Measurements from ENCODE around the gene MOB4. TPM values are rescaled to one million over a fixed set of nuclear protein-coding genes. Genes with fewer than 3 reads are reported as not detected.

The MOB4 gene
- total RNA-seq, 6 donors from 2014 or later: 6.7 to 34.2 (median 17.9) TPM

DNA sequence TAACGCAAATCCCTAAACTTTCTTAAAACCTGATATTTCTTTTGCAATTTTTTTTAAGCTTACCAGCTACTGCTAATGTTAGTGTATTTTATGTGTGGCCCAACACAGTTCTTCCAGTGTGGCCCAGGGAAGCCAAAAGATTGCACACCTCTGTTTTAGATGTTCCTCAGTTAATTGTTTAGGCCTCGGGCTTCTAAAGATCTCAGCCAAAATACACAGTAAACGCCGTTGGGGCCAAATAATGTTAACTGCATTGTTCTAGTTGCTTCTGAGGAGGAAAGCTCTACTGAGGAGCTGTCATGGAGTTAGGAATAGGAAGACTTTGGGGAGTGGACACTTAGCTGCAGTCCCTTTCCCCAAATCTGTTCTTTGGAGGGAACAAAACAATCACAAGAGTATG, 13.7 kb upstream of the MOB4 start:
- H3K9me3 ChIP-seq: no peaks in the 10 kb centered on the region
- TF ChIP-seq POLR2AphosphoS5 (IDR thresholded peaks at IDR 0.05) (no peak), CTCF (IDR thresholded peaks at IDR 0.05) (no peak), EP300 (IDR thresholded peaks at IDR 0.05) (no peak), POLR2A (IDR thresholded peaks at IDR 0.05) (no peak)
- no peaks in the 10 kb centered on the region for H3K27me3 ChIP-seq
- DNase-seq (no peak), ATAC-seq (ENCODE audit: low FRiP score in 2 of 2) (no peak)
- peaks cover 32 to 40% (median 36%) of the 10 kb centered on the region in 4 donors for H3K4me1 ChIP-seq
- 44 to 50% methylated on average over 4 of the region's 4 CpGs for WGBS, 2 donors
- H3K27ac ChIP-seq: peak overlapping the region in 1 of 4 donors; percentile 97
- H3K36me3 ChIP-seq: peaks cover 0 to 30% (median 10%) of the 10 kb centered on the region in 4 donors
- H3K4me3 ChIP-seq: peak overlapping the region in 1 of 4 donors; percentile 80

GRCh38 chr2:197502685-197503084, 13.2 kb upstream of the MOB4 start:
- Histone ChIP-seq H3K27me3 (no peaks in the 10 kb centered on the region), H3K4me1 (peaks cover 31 to 36% (median 32%) of the 10 kb centered on the region in 4 donors), H3K9me3 (no peaks in the 10 kb centered on the region), H3K27ac (peak overlapping the region in 1 of 4 donors; percentile 97), H3K36me3 (peaks cover 0 to 25% (median 10%) of the 10 kb centered on the region in 4 donors), H3K4me3 (no peak overlapping the region)
- DNase-seq: no peak
- WGBS, 2 donors: 81% methylated on average over 4 of the region's 4 CpGs
- no peak for ATAC-seq (ENCODE audit: low FRiP score in 2 of 2)
- TF ChIP-seq CTCF (IDR thresholded peaks at IDR 0.05): no peak
- no peak for TF ChIP-seq EP300 (IDR thresholded peaks at IDR 0.05)
- no peak for TF ChIP-seq POLR2A (IDR thresholded peaks at IDR 0.05)
- TF ChIP-seq POLR2AphosphoS5 (IDR thresholded peaks at IDR 0.05): no peak

GRCh38 chr2:197504000-197504399, 11.9 kb upstream of the MOB4 start:
- WGBS, 2 donors: 94% methylated on average over 2 of the region's 2 CpGs
- no peak for TF ChIP-seq POLR2AphosphoS5 (IDR thresholded peaks at IDR 0.05)
- ATAC-seq (ENCODE audit: low FRiP score in 2 of 2) (no peak), DNase-seq (no peak)
- H3K4me1 ChIP-seq: peaks cover 18 to 23% (median 22%) of the 10 kb centered on the region in 4 donors
- H3K27me3 ChIP-seq: no peaks in the 10 kb centered on the region
- H3K9me3 ChIP-seq: no peaks in the 10 kb centered on the region
- no peak overlapping the region for H3K4me3 ChIP-seq
- H3K27ac ChIP-seq: no peak overlapping the region
- H3K36me3 ChIP-seq: peaks cover 0 to 24% (median 10%) of the 10 kb centered on the region in 4 donors

DNA sequence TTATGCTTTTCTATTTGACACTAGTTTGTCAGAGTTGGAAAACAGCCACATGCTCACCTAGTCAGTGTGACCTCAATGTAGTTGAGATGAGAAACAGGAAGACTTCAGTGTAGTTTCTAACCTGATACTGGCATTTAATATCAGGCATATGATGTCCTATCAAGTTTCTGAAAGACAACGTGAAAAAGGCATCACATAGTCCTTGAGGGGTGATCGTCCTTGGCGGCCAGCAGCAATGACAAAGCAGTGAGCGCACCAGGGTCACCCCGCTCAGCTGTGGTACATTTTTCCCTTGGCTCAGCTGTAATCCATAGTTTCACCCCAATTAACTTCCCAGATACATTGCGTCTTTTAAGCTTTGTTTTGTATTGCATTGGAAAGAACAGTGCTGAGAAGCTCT, 11.4 kb upstream of the MOB4 start:
- no peak for ATAC-seq (ENCODE audit: low FRiP score in 2 of 2)
- Histone ChIP-seq H3K4me1 (peaks cover 18 to 23% (median 21%) of the 10 kb centered on the region in 4 donors), H3K27me3 (no peaks in the 10 kb centered on the region), H3K4me3 (no peak overlapping the region), H3K27ac (no peak overlapping the region), H3K36me3 (peaks cover 0 to 24% (median 10%) of the 10 kb centered on the region in 4 donors), H3K9me3 (no peaks in the 10 kb centered on the region)
- TF ChIP-seq CTCF (IDR thresholded peaks at IDR 0.05): no peak
- TF ChIP-seq POLR2A (IDR thresholded peaks at IDR 0.05): no peak
- no peak for TF ChIP-seq EP300 (IDR thresholded peaks at IDR 0.05)
- TF ChIP-seq POLR2AphosphoS5 (IDR thresholded peaks at IDR 0.05): no peak
- WGBS, 2 donors: 91 to 94% methylated on average over 6 of the region's 6 CpGs
- no peak for DNase-seq

DNA sequence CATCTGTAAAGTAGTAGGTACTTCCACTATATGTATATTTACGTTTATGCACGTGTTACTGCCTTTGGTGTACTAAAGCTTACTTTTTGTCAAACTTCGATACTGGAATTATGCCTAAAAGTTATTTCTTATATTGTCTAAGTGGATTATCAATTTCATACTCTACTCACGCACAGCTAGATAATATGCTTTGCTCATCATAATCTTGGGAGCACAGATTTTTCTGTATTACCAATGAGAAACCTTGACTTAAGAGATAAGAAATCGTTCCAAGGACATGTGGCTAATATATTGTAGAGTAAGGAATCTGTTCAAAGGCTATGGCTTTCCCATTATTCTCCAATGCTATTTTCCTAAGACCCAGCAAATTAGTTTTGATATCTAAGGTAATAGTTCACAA, 9.2 kb upstream of the MOB4 start:
- H3K27ac ChIP-seq: no peak overlapping the region
- 94 to 97% methylated on average over 5 of the region's 5 CpGs for WGBS, 2 donors
- no peak for DNase-seq
- no peaks in the 10 kb centered on the region for H3K27me3 ChIP-seq
- H3K4me1 ChIP-seq: peaks cover 8 to 17% (median 12%) of the 10 kb centered on the region in 4 donors
- ATAC-seq (ENCODE audit: low FRiP score in 2 of 2): no peak
- no peak overlapping the region for H3K4me3 ChIP-seq
- no peak for TF ChIP-seq POLR2AphosphoS5 (IDR thresholded peaks at IDR 0.05)
- no peak for TF ChIP-seq POLR2A (IDR thresholded peaks at IDR 0.05)
- no peak for TF ChIP-seq CTCF (IDR thresholded peaks at IDR 0.05)
- TF ChIP-seq EP300 (IDR thresholded peaks at IDR 0.05): no peak
- peaks cover 0 to 24% (median 10%) of the 10 kb centered on the region in 4 donors for H3K36me3 ChIP-seq
- H3K9me3 ChIP-seq: no peaks in the 10 kb centered on the region

Measured in upper lobe of left lung (tissue), 6 donors.